Glomerular visceral epithelial cell (primary cell): ENCODE data around the gene ZNF276.
"Not testable (repeated sequence)": the region's sequence is repeated elsewhere in the genome, so short reads cannot be mapped to it uniquely, and the experiment has no call there.

Source experiments
- DNase-seq: peaks from one replicate; pipeline ENCODE4 v3.0.0-alpha.2; 2016; ENCODE audit errors: extremely low spot score

Gene ZNF276

GRCh38 chr16:89695875-89696669 lies 25.3 kb upstream of the ZNF276 start:
- DNase-seq = no peak

DNA sequence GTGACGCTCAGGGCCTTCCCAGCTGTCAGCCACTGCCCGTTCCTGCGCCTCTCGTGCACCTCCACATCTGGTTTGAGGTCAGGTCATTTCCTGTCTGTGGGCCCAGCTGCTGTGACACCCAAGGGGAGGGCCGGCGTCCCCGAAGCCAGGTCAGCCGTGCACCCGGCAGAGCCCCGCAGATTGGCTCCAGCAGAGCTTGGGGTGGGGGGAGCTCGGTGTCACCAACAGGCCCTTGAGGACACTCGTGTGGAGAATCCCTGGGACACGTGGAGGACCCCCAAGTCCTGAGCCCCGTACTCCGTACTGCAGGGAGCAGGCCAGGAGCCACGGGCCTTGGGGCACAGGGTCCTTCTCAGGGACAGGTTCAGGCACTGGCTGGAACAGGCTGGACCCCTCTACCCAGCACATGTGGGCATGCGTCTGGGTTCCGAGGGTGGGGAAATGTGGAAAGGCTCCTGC lies 24.6 kb upstream of the ZNF276 start:
- no peak for DNase-seq

- DNase-seq = no peak
Measured at GRCh38 chr16:89697161-89697615, 24.1 kb upstream of the ZNF276 start.

- DNase-seq = no peak
Measured at GRCh38 chr16:89697616-89698331, 23.6 kb upstream of the ZNF276 start.

GRCh38 chr16:89698717-89699116 lies 22.6 kb upstream of the ZNF276 start:
- DNase-seq = not testable (repeated sequence)

- not testable (repeated sequence) for DNase-seq
Measured at GRCh38 chr16:89699629-89700099, 21.7 kb upstream of the ZNF276 start.

GRCh38 chr16:89700100-89700648 lies 21.2 kb upstream of the ZNF276 start:
- DNase-seq = peak; percentile 98

GRCh38 chr16:89700649-89701424 lies 20.5 kb upstream of the ZNF276 start:
- DNase-seq = peak; percentile 50

DNA sequence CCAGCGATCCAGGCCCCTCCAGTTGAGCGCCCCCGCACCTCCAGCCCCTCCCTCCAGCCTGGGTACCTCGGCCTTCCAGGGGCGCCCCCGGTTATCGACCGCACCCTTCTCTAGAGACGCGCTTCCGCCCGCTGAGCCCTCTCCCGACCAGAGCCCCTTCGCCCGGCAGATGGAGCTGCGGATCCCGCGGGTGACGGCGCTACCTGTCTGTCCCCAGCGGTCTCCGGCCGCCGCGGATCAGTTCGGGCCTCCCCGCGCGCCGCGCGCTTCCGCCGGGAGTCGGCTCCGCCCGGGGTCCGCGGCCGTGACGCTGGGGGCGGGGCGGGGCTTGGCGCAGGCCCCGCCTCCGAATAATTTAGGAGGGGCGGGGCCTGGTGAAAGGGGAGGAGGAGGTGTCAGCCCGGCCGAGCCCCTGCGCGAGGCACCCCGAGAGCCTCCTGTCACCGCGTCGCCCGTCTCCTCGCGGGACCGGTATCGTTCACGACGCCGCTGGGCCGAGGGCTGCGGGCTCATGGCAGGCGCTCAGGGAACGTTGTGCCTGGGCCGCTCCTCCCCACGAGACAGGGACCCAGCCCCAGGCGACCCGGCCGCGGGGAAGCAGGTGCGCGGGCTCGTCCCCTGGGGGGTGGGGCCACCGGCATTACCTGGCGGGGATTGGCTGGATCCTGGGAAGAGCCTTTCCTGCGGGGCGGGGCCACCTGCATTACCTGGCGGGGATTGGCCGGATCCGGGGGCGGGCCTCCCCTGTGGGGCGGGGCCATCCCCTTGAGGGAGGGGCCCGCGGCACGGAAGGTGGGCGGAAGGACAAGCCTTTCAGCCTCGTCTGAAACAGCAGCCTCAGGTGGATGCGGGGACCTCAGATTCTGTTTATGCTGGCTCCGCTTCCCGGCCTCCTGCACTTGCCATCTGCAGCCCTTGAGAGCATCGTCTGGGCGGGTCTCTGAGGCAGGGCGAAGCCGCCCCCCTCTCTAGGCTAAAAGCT lies 19.6 kb upstream of the ZNF276 start, which contains the start of gene SPATA2L:
SPATA2L (minus strand) TSS at position 281 of the 982 bp plus-strand sequence. CDS start 473 bp downstream, outside the sequence.
- DNase-seq = peak; percentile 94

GRCh38 chr16:89704281-89704680 lies 17.1 kb upstream of the ZNF276 start:
- no peak for DNase-seq

DNA sequence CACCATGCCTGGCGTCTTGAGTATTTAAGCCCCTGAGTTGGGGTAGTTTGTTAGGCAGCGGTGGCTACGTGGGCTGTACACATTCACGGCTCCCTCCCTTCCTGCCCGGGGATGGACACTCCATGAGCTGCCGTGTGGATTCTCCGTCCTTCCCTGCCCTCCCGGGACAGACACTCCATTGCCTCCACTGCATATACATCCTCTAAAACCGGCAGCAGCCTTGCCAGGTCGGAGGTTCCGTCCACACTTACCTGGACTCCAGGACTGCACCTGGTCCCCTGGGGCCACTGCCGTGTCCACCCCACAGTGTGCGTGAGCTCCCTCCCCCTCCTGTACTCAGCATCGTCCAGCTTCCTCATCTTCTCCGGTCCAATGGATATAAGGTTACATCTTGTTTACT lies 16.3 kb upstream of the ZNF276 start:
- DNase-seq = no peak

GRCh38 chr16:89706518-89707260 lies 14.6 kb upstream of the ZNF276 start:
- no peak for DNase-seq

DNA sequence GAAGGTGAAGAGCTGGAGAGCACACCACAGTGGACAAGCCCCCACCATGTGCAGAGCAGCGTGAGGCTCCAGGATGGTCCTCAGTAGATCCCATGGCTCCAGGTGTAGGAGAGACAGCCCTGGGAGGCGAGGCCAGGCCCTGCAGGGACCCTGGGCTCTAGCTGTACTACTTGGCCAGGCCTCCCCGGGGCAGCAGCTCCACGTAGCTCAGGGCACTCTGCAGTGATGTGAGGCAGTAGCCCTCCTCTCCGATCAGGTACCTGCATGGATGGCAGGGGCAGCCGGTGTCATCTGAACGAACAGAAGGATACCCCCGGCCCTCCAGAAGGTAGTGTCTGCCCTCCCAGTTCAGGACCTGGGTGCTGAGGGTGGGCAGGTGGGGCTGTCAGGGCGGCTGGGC lies 13.6 kb upstream of the ZNF276 start:
- no peak for DNase-seq

DNA sequence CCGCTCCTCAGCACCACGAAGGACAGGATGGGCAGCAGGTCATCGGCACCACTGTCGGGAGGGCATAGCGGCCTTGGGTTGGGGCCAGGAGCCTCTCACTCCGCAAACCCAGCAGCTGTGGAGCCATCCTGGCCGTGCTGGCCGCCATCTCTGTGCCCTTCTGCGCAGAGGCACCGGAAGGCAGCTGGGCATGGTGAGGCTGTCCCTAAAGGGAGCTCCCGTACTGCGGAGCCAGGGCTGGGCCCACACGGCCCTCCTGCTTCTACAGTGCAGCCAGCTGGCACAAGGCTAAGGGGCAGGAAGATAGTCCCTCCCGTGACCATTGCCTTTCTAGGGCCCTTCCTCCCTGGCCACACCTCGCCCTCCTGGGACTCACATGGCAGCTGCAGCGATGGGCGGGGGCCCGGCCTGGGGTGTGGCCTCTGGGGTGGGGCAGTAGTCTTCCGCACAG lies 12.8 kb upstream of the ZNF276 start:
- no peak for DNase-seq

DNA sequence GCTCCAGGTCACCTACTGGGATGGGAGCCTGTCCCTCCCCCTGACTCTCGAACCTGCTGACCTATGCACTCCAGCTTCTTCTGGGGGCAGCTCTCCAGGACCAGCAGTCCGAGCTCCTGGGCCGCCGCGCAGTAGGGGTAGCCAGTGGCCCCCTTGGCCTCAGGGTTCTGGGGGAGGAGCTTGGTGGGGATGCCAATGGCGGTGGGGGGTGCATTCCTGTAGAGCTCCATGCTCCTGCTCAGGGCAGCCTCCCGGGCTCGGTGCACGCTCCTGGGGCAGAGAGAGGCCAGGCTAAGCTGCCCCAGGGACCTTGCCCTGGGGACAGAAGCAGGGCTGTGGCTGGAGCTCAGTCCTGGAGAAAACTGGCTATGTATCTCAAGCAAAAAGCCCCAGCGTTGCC lies 12.2 kb upstream of the ZNF276 start:
- DNase-seq = no peak

DNA sequence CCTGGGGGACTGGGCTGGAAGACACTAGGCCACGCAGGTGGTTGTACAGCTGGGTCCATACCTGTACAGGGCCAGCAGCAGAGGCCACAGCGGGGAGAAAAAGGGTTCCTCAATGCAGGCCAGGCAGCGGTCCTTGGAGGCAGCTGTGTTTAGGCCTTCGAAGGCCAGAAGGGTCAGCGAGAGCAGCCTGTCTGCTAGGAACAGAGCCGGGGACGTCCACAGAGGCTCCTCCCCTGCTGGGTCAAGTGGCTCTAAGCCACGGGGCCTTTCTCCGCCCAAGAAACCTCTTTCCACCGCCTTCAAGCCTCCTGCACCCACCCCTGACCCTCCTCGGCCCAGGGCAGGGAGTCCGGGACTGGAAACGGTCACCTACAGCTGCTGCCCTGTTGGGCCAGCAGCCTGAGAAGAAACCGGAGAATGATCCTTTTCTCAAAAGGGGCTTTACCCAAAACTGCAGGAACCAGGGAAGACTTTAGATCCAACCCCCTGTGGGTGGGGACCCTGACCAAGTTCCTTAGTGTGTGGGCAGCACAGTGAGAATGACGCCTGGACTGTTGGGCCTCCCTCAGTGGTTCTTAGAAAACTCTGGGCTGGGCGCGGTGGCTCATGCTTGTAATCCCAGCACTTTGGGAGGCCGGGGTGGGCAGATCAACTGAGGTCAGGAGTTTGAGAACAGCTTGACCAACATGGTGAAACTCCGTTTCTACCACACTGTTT lies 11.5 kb upstream of the ZNF276 start:
- DNase-seq = no peak

- DNase-seq = no peak
Measured at GRCh38 chr16:89710709-89711564, 10.4 kb upstream of the ZNF276 start.
